A549 (cell line): ENCODE data around the gene GABBR2. TPM values are rescaled to one million over a fixed set of nuclear protein-coding genes. Genes with fewer than 3 reads are reported as not detected.

Experiments used
- ATAC-seq, 2 experiments: fragments of 200-7000 bp in 1 of 2; fragments of >200 bp in 1 of 2; cut with Nextera tagmentation in 1 of 2; cut with Tn5 transposase in 1 of 2; 3 replicates each; pipeline versions ENCODE4 v1.8.0 to v1.9.1; 2018 to 2020; ENCODE audit warnings: mild to moderate bottlenecking in 1 of 2, moderate library complexity in 1 of 2
- CTCF ChIA-PET: fragments of 300-600 bp; sonication (Branson Sonifier 250); formaldehyde crosslinking; extraction: SDS; loops from one replicate; lab custom pipeline; 2021; ENCODE audit warnings: antibody characterized with exemption, inconsistent platforms; lab: Yijun Ruan, JAX
- POLR2A ChIA-PET: fragments of 350-600 bp; formaldehyde crosslinking; extraction: SDS; loops from one replicate; lab custom pipeline; 2021; ENCODE audit warnings: antibody characterized with exemption, inconsistent platforms; lab: Yijun Ruan, JAX
- DNase-seq, 2 experiments: peaks; one replicate each; pipeline versions ENCODE4 v3.0.0 to v3.0.0-alpha.2; 2011 to 2016; ENCODE audit warnings: low read depth in 1 of 2, low spot score in 1 of 2
- FAIRE-seq: peaks from 2 replicates; lab custom pipeline; 2011; peaks lifted over from hg19 to GRCh38; lab: Jason Lieb, UNC
- H3K27ac ChIP-seq, 2 experiments: fragments of >200 bp; sonication (Bioruptor Twin); formaldehyde crosslinking; 3 replicates each; pipeline ENCODE4 v1.5.1; 2016 to 2017
- H3K4me1 ChIP-seq: fragments of >200 bp; sonication (Bioruptor Twin); formaldehyde crosslinking; 3 replicates; pipeline ENCODE4 v1.6.1; 2016
- H3K4me2 ChIP-seq: fragments of >200 bp; sonication (Bioruptor Twin); formaldehyde crosslinking; 3 replicates; pipeline ENCODE4 v1.6.1; 2016
- H3K4me3 ChIP-seq: fragments of >200 bp; sonication (Bioruptor Twin); formaldehyde crosslinking; 3 replicates; pipeline ENCODE4 v1.5.1; 2016
- H3K9me3 ChIP-seq: fragments of >200 bp; sonication (Bioruptor Twin); formaldehyde crosslinking; 3 replicates; pipeline ENCODE4 v1.6.1; 2016
- BHLHE40 ChIP-seq: IDR thresholded peaks from 2 replicates; pipeline ENCODE4 v1.6.1; 2012; ENCODE audit warnings: low read depth, low read length, inconsistent platforms
- CBX2 ChIP-seq: fragments of 200-600 bp; sonication (generic); IDR thresholded peaks from 2 replicates; pipeline ENCODE4 v1.6.1; 2016; ENCODE audit warnings: low read depth, mild to moderate bottlenecking, borderline replicate concordance
- CHD2 ChIP-seq: fragments of 150-350 bp; IDR thresholded peaks from 2 replicates; pipeline ENCODE4 v1.6.1; 2014; ENCODE audit warnings: low read length; ENCODE audit not compliant: partially characterized antibody
- CHD4 ChIP-seq: fragments of 200-600 bp; sonication (generic); IDR thresholded peaks from 2 replicates; pipeline ENCODE4 v1.6.1; 2016; ENCODE audit warnings: antibody characterized with exemption, mild to moderate bottlenecking, borderline replicate concordance
- EHMT2 ChIP-seq: fragments of 200-600 bp; sonication (generic); IDR thresholded peaks from 2 replicates; pipeline ENCODE4 v1.6.1; 2016; ENCODE audit warnings: antibody characterized with exemption, low read depth, mild to moderate bottlenecking, moderate library complexity
- EP300 ChIP-seq, 2 experiments: fragments of >200 bp; sonication (Bioruptor Twin); formaldehyde crosslinking; IDR thresholded peaks; 2 replicates in 1 of 2; 3 replicates in 1 of 2; pipeline ENCODE4 v1.6.1; 2016 to 2017
- ESRRA ChIP-seq: fragments of 150-350 bp; IDR thresholded peaks from 2 replicates; pipeline ENCODE4 v1.6.1; 2014; ENCODE audit warnings: mild to moderate bottlenecking, low read length, borderline replicate concordance
- FOSB ChIP-seq: fragments of 250-450 bp; sonication (Bioruptor Pico); IDR thresholded peaks from 2 replicates; pipeline ENCODE4 v1.5.0; 2020; ENCODE audit warnings: mild to moderate bottlenecking, moderate library complexity
- FOXS1 ChIP-seq: fragments of 250-450 bp; sonication (Bioruptor Pico); IDR thresholded peaks from 2 replicates; pipeline ENCODE4 v1.5.0; 2020; ENCODE audit warnings: mild to moderate bottlenecking, moderate library complexity
- HOXA7 ChIP-seq: fragments of 250-450 bp; sonication (Bioruptor Pico); IDR thresholded peaks from 2 replicates; pipeline ENCODE4 v1.5.0; 2020; ENCODE audit warnings: mild to moderate bottlenecking, moderate library complexity
- KDM1A ChIP-seq: fragments of 200-600 bp; sonication (generic); IDR thresholded peaks from 2 replicates; pipeline ENCODE4 v1.6.1; 2016; ENCODE audit warnings: low read depth, mild to moderate bottlenecking
- MAFK ChIP-seq: fragments of 450-650 bp; IDR thresholded peaks from 2 replicates; pipeline ENCODE4 v1.6.1; 2014; ENCODE audit not compliant: partially characterized antibody
- MAZ ChIP-seq: fragments of 150-350 bp; IDR thresholded peaks from 2 replicates; pipeline ENCODE4 v1.6.1; 2014; ENCODE audit warnings: antibody characterized with exemption, low read depth, low read length, borderline replicate concordance
- MYC ChIP-seq: IDR thresholded peaks from 2 replicates; pipeline ENCODE4 v1.6.1; 2012; ENCODE audit warnings: mild to moderate bottlenecking, inconsistent platforms, low read length, improper control_type of control experiment, borderline replicate concordance
- PHF8 ChIP-seq: fragments of 200-600 bp; sonication (generic); IDR thresholded peaks from 2 replicates; pipeline ENCODE4 v1.6.1; 2016; ENCODE audit warnings: low read depth, mild to moderate bottlenecking, antibody characterized with exemption, moderate library complexity, borderline replicate concordance
- RARB ChIP-seq: fragments of 250-450 bp; sonication (Bioruptor Pico); IDR thresholded peaks from 2 replicates; pipeline ENCODE4 v1.8.0; 2021; ENCODE audit warnings: mild to moderate bottlenecking, moderate library complexity
- RCOR1 ChIP-seq: fragments of 150-350 bp; IDR thresholded peaks from 2 replicates; pipeline ENCODE4 v1.6.1; 2014; ENCODE audit warnings: antibody characterized with exemption, low read length, low read depth
- ZNF302 ChIP-seq: fragments of 250-450 bp; sonication (Bioruptor Pico); IDR thresholded peaks from 2 replicates; pipeline ENCODE4 v1.9.0; 2021; ENCODE audit warnings: inconsistent platforms, mild to moderate bottlenecking, moderate library complexity
- WGBS: methylation state at CpG from one replicate; pipeline ENCODE4 v1.1.6; 2017; ENCODE audit errors: missing lambda C conversion rate; 5-methylcytosine and 5-hydroxymethylcytosine counted together
- polyA plus RNA-seq, 4 experiments: library from polyadenylated mRNA; depleted of rRNA in 3 of 4; stranded (reverse); fragments of >200 nt; fragmentation: RNase III in 1 of 4; extraction: RNeasy Plus Mini Kit Qiagen cat#74134 plus additional on column Dnase treatment in 1 of 4; gene quantifications; 2 replicates in 3 of 4; 3 replicates in 1 of 4; pipeline ENCODE4 v1.2.3, GENCODE V29; 2011 to 2017
- TF ChIP-seq, protein P1 (sequence below): fragments of 150-350 bp; IDR thresholded peaks from 2 replicates; pipeline ENCODE4 v1.6.1; 2014; ENCODE audit warnings: low read depth, mild to moderate bottlenecking, low read length
- TF ChIP-seq, protein P2 (sequence below): fragments of >200 bp; sonication (Bioruptor Twin); formaldehyde crosslinking; IDR thresholded peaks from 2 replicates; pipeline ENCODE4 v1.6.1; 2016
- TF ChIP-seq, protein P3 (sequence below): fragments of >200 bp; sonication (Bioruptor Twin); formaldehyde crosslinking; IDR thresholded peaks from 3 replicates; pipeline ENCODE4 v1.5.1; 2016
- TF ChIP-seq, protein P4 (sequence below): fragments of 250-450 bp; sonication (Bioruptor Pico); IDR thresholded peaks from 2 replicates; pipeline ENCODE4 v1.5.0; 2021; ENCODE audit warnings: mild to moderate bottlenecking, moderate library complexity, borderline replicate concordance

GABBR2 gene
- polyA plus RNA-seq, 2 of the 4 experiments (the other 2 are of a cell fraction) = 0.08 to 0.57 TPM

DNA sequence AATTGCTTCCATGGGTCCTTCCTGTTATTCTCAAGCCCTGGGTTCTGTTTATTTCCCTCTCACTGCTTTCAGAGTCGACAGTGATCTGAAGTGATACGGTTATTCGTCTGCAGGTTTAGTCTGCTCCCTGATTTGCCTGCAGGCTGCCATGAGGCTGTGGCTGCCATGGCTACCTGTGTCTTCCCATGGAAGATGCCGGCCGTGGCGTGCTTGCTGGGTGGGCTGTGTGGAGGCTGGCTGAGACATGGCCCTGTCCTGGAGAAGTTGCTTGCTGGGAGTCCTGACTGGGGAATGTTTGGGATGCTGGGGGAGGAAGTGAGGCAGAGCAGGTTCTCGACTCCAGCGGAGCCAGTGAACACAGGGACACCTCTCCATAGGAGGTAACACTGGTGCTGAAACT is 349.2 kb downstream of the GABBR2 start:
- ATAC-seq = no peak
- POLR2A ChIA-PET = no interaction called here
- Histone ChIP-seq H3K4me2 (no peak overlapping the region), H3K27ac (no peak overlapping the region), H3K4me1 (no peaks in the 10 kb centered on the region), H3K4me3 (no peak overlapping the region), H3K9me3 (peaks cover 3% of the 10 kb centered on the region; the same call in 1 of the 3 replicates)
- no peak for DNase-seq
- FAIRE-seq = no peak
- WGBS = 80% methylated on average over 5 of the region's 8 CpGs
- CTCF ChIA-PET = no interaction called here
- TF ChIP-seq EHMT2 (no peak), PHF8 (no peak)
- TF ChIP-seq, protein P1, sequence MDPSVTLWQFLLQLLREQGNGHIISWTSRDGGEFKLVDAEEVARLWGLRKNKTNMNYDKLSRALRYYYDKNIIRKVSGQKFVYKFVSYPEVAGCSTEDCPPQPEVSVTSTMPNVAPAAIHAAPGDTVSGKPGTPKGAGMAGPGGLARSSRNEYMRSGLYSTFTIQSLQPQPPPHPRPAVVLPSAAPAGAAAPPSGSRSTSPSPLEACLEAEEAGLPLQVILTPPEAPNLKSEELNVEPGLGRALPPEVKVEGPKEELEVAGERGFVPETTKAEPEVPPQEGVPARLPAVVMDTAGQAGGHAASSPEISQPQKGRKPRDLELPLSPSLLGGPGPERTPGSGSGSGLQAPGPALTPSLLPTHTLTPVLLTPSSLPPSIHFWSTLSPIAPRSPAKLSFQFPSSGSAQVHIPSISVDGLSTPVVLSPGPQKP = no peak

DNA sequence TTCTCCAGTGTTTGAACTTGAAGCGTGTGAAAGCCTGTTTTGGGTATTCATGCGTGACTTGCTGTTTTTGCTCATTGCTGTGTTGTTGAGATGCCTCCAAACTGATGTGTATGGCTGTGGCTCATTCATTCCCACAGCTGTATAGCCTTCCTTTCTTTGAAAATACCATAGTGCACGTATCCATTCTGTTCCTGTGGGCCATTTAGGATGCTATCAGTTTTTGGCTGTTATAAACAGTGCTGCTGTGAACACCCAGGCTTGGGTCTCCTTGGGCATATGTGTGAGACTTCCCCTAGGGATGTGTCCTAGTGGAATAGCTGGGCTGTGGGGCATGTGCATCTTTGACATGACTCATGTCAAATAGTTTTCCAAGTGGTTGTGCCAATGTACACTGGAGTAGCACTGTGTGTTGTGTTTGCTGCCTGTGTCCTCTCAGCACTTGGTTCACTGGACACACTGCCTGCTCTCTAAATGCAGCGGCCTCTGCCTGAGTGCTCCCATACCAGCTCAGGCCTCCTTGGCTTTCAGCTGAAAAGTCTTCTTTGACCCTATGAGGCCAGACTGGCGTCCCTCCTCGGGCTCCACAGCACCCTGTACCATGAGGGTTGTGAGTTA is 350.7 kb downstream of the GABBR2 start:
- Histone ChIP-seq H3K27ac (no peak overlapping the region), H3K4me3 (no peak overlapping the region), H3K4me1 (no peaks in the 10 kb centered on the region), H3K9me3 (no peaks in the 10 kb centered on the region), H3K4me2 (no peak overlapping the region)
- TF ChIP-seq BHLHE40 (no peak), CBX2 (no peak), HOXA7 (CRISPR knock-in tag) (no peak), CHD4 (no peak)
- TF ChIP-seq, protein P2, sequence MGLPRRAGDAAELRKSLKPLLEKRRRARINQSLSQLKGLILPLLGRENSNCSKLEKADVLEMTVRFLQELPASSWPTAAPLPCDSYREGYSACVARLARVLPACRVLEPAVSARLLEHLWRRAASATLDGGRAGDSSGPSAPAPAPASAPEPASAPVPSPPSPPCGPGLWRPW = no peak
- CTCF ChIA-PET = interaction anchor here (1.2 kb wide), 1 partner anchor 42 kb away, joined by 5 read pairs; no protein-coding TSS in a partner anchor
- POLR2A ChIA-PET = no interaction called here
- FAIRE-seq (no peak), DNase-seq (peak in 1 of 2 experiments; percentile 20), ATAC-seq (peak; percentile 64 to 71; a peak in 4 of 6 replicates)
- WGBS = 38% methylated on average over 6 of the region's 6 CpGs

DNA sequence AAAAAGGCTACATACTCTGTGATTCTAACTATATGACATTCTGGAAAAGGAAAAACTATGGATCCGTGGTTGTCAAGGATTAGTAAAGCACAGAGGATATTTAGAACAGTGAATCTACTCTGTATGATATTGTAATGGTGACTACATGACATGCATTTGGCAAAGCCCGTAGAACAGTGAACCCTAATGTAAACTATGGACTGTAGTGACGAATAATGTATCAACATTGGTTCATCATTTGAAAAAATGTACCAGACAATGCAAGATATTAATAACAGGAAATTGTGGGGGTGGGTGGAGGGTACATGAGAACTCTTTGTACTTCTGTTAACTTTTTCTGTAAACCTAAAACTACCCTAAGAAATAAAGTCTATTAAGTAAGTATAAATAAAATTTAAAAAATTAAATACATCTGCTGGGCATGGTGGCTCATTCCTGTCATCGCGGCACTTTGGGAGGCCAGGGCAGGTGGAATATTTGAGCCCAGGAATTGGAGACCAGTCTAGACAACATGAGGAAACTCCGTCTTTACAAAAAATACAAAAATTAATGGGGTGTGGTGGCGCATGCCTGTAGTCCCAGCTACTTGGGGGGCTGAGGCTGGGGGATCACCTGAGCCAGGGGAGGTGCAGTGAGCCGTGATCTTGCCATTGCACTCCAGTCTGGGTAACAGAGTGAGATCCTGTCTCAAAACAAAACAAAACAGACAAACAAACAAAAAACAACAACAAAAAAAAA is 351.6 kb downstream of the GABBR2 start:
- ChIA-PET POLR2A (no interaction called here), CTCF (interaction anchor here (1.2 kb wide), 1 partner anchor 41 kb away, joined by 5 read pairs; no protein-coding TSS in a partner anchor)
- ATAC-seq (no peak), FAIRE-seq (no peak), DNase-seq (no peak)
- TF ChIP-seq MAZ = no peak
- TF ChIP-seq, protein P3, sequence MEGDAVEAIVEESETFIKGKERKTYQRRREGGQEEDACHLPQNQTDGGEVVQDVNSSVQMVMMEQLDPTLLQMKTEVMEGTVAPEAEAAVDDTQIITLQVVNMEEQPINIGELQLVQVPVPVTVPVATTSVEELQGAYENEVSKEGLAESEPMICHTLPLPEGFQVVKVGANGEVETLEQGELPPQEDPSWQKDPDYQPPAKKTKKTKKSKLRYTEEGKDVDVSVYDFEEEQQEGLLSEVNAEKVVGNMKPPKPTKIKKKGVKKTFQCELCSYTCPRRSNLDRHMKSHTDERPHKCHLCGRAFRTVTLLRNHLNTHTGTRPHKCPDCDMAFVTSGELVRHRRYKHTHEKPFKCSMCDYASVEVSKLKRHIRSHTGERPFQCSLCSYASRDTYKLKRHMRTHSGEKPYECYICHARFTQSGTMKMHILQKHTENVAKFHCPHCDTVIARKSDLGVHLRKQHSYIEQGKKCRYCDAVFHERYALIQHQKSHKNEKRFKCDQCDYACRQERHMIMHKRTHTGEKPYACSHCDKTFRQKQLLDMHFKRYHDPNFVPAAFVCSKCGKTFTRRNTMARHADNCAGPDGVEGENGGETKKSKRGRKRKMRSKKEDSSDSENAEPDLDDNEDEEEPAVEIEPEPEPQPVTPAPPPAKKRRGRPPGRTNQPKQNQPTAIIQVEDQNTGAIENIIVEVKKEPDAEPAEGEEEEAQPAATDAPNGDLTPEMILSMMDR = no peak
- no peak overlapping the region for H3K4me2 ChIP-seq
- no peak overlapping the region for H3K27ac ChIP-seq
- H3K4me3 ChIP-seq = no peak overlapping the region
- H3K9me3 ChIP-seq = no peaks in the 10 kb centered on the region
- H3K4me1 ChIP-seq = no peaks in the 10 kb centered on the region
- WGBS = 58% methylated on average over 8 of the region's 8 CpGs

DNA sequence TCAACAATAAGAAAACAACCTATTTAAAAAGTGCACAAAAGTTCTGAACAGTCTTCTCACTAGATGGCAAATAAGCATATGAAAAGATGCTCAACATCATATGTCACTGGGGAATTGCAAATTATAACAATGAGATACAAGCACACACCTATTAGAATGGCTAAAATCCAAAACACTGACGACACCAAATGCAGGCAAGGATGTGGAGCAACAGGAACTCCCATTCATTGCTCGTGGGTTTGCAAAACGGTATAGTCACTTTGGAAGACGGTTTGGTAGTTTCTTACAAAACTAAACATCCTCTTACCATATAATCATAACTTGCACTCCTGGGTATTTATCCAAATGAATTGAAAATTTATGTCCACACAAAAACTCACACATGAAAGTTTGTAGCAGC is 352.4 kb downstream of the GABBR2 start:
- Histone ChIP-seq H3K27ac (no peak overlapping the region), H3K4me1 (no peaks in the 10 kb centered on the region), H3K4me2 (no peak overlapping the region), H3K4me3 (no peak overlapping the region), H3K9me3 (0 out of 3 replicates have a peak, but pooled peaks cover 2% of the 10 kb centered on the region)
- CTCF ChIA-PET = no interaction called here
- WGBS = 55% methylated on average over 4 of the region's 4 CpGs
- DNase-seq (no peak), ATAC-seq (no peak), FAIRE-seq (no peak)
- POLR2A ChIA-PET = no interaction called here
- TF ChIP-seq KDM1A = no peak
- no peak for TF ChIP-seq EHMT2
- TF ChIP-seq ZNF302 (CRISPR knock-in tag) = no peak
- TF ChIP-seq, protein P1 = no peak
- TF ChIP-seq RARB (CRISPR knock-in tag) = no peak
- no peak for TF ChIP-seq MYC
- no peak for TF ChIP-seq EP300 (IDR thresholded peaks at IDR 0.05)
- TF ChIP-seq, protein P4, sequence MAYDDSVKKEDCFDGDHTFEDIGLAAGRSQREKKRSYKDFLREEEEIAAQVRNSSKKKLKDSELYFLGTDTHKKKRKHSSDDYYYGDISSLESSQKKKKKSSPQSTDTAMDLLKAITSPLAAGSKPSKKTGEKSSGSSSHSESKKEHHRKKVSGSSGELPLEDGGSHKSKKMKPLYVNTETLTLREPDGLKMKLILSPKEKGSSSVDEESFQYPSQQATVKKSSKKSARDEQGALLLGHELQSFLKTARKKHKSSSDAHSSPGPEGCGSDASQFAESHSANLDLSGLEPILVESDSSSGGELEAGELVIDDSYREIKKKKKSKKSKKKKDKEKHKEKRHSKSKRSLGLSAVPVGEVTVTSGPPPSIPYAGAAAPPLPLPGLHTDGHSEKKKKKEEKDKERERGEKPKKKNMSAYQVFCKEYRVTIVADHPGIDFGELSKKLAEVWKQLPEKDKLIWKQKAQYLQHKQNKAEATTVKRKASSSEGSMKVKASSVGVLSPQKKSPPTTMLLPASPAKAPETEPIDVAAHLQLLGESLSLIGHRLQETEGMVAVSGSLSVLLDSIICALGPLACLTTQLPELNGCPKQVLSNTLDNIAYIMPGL (CRISPR knock-in tag) = no peak
- no peak for TF ChIP-seq CHD2
- TF ChIP-seq FOXS1 = no peak
- TF ChIP-seq ESRRA = no peak
- TF ChIP-seq RCOR1 = no peak
- TF ChIP-seq CHD4 = no peak
- no peak for TF ChIP-seq MAFK
- TF ChIP-seq FOSB = no peak
